Hippocampal formation (tissue), 2 donors: ENCODE data around the gene DNASE1L1.
A peak's percentile ranks its signal among the peaks of the same experiment; 100 is the strongest.

Experiments used
- DNase-seq, 2 donors: peaks; one replicate each; lab custom pipeline; 2025; lab: John Stamatoyannopoulos, UW

Gene DNASE1L1

GRCh38 chrX:154409222-154409871 is at the start of gene DNASE1L1:
Gene DNASE1L1 (minus strand): TSS chrX:154409254. CDS start chrX:154405568, 3,686 bp downstream.
- DNase-seq: no peak

GRCh38 chrX:154458116-154458953 is 49.3 kb upstream of the DNASE1L1 start, which contains the start of gene PLXNA3:
Gene PLXNA3 (plus strand): TSS chrX:154458281. CDS start chrX:154460184, 1,903 bp downstream.
- peak in 1 of 2 donors; percentile 34 for DNase-seq

GRCh38 chrX:154457491-154458115 is 48.5 kb upstream of the DNASE1L1 start:
- DNase-seq: no peak

GRCh38 chrX:154452823-154453222 is 43.8 kb upstream of the DNASE1L1 start:
- DNase-seq: peak in 1 of 2 donors; percentile 21

- no peak for DNase-seq
Measured at GRCh38 chrX:154450312-154450711, 41.3 kb upstream of the DNASE1L1 start.

- no peak for DNase-seq
Measured at GRCh38 chrX:154449618-154450017, 40.6 kb upstream of the DNASE1L1 start.

DNA sequence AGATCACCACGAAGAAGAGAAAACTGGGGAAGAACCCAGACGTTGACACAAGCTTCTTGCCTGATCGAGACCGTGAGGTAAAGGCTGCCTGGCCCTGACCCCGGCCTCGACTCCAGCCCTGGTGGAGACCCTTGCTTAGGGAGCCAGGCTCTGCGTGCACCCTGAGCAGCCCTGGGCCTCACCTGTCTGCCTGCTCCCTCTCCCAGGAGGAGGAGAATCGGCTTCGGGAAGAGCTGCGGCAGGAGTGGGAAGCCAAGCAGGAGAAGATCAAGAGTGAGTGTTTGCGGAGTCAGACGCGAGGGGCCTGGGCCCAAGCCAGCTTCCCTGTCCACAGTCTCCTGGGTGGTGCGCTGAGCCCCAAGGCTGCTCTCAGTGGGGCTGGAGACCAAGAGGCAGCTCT is 39.4 kb upstream of the DNASE1L1 start:
- no peak for DNase-seq

DNA sequence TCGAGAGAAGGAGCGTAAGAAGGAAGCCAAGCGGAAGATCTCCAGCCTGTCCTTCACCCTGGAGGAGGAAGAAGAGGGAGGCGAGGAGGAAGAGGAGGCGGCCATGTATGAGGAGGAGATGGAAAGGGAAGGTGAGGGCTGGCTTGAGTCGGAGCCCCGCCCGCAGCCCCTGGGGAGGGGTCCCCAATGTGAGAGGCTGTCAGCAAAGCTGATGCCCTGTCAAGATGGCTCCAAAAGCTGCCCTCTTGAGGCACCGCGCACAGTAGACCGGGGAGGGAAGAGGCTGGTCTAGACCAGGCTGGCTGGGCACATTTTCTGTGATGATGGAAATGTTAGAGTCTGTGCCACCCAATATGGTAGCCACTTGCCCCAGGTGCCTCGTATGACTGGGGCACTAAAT is 37.4 kb upstream of the DNASE1L1 start:
- no peak for DNase-seq

GRCh38 chrX:154445776-154446175 is 36.7 kb upstream of the DNASE1L1 start:
- DNase-seq: no peak

- DNase-seq: no peak
Measured at GRCh38 chrX:154444755-154445246, 35.7 kb upstream of the DNASE1L1 start.

DNA sequence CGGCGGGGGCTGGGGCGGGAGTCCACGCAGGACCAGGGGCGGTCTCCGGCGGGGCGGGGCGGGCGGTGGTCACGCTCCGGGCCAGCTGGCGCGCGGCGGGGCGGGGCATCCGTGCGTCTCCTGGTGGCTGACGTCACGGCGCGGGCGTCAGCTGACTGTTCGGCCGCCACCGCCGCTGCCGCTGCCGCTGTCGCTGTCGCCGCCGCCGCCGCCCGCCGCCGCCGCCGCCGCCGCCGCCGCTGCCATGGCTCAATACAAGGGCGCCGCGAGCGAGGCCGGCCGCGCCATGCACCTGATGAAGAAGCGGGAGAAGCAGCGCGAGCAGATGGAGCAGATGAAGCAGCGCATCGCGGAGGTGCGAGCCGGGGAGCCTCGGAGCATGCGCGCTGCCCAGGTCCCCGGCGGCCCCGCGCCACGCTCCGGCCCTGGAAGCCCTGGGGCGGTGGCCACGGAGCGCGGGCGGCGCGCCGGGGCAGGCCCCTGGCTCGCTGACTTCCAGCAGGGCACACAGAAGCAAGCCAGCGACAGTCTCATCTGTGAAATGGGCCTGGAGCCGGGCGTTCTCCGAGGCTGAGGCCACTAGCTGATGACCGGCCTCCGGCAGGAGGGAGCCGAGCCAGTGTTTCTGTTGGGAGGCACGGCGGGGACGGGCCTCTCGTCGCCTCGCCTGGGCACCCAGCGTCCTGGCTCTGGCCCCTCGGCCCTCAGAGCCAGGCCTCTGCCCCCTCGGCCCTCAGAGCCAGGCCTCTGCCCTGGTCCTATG is 35.1 kb upstream of the DNASE1L1 start, which contains the start of gene FAM50A:
Gene FAM50A (plus strand): TSS at position 150 of the 763 bp plus-strand sequence. CDS start 95 bp downstream, at position 245.
- peak in 1 of 2 donors; percentile 47 for DNase-seq

DNA sequence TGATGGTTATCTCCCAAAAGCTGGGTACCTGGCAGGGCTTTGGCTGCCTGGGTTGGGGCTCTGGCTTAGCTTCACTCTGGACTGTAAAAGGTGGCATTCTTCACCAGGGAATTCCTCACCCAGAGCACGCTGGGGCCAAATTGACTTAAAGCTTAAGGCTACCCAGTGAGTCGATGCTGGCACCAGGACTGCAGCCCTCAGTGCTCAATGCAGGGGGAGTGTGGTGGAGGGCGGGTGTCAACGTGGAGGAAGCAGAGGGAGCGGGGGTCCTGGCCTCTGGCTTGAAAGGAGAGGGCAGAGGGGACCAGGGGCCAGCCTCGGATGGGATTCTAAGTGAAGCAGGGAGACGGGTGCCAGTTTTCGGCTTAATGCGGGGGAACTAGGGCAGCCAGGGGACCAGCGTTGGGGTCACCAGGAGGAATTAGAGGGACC is 34.4 kb upstream of the DNASE1L1 start:
- DNase-seq: no peak

DNA sequence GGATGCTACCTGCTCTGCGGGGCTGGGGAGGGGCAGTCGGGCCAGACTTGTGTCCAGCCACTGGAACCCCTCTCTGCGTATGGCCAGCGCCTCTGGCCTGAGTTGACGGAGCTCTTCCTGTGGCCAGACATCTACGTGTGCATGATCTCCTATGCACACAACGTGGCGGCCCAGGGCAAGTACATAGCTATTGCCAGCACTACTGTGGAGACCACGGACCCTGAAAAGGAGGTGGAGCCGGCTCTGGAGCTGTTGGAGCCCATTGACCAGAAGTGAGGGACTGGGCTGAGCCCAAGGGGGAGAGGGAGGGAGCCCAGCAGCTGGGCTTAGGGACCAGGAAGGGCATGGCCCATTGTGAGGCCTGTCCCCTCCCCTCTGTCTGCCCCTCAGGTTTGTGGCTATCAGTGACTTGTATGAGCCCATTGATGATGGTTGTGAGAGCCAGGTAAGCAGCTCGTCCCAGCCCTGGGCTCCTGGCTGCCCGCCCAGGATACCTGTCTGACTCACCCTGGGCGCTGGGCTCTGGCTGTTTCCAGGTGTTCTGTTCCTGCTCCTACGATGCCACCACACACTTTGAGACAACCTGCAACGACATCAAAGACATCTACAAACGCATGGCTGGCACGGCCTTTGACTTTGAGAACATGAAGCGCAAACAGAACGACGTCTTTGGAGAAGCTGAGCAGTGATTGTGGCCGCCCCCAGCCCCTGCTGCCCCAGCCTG is 33.1 kb upstream of the DNASE1L1 start:
- no peak for DNase-seq

GRCh38 chrX:154441564-154441963 is 32.5 kb upstream of the DNASE1L1 start:
- no peak for DNase-seq

DNA sequence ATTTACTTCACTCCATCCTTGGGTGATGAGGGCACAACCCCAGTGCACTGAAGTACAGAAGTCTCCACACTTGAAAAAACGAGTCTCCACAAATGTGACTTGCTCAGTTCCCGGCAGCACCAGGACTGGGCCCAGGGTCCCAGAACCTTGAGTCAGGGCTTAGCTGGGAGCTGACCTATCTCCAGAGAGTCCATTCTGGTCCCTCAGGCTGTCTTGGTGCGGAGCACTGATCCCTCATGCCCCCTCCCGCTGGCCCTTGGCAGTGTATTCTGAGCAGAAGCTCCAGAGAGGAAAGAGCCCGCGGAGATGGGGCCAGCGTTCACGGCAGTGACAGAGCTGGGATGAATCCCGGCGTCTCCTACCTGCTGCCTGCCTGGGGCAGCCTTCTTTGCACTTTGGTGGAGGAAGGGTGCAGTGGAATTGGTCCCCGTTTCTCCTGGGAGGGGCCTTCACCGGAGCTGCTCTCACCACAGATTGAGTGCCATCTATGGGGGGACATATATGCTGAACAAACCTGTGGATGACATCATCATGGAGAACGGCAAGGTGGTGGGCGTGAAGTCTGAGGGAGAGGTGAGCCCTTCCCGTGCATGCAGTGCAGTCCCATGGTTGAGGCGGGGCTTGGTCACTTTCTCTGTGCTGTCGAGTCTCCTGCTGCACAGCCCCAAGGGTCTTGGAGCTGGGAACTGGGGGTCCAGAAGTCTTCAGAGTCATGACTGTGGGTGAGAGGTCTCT is 31.7 kb upstream of the DNASE1L1 start:
- DNase-seq: no peak

GRCh38 chrX:154439841-154440240 is 30.8 kb upstream of the DNASE1L1 start:
- no peak for DNase-seq

DNA sequence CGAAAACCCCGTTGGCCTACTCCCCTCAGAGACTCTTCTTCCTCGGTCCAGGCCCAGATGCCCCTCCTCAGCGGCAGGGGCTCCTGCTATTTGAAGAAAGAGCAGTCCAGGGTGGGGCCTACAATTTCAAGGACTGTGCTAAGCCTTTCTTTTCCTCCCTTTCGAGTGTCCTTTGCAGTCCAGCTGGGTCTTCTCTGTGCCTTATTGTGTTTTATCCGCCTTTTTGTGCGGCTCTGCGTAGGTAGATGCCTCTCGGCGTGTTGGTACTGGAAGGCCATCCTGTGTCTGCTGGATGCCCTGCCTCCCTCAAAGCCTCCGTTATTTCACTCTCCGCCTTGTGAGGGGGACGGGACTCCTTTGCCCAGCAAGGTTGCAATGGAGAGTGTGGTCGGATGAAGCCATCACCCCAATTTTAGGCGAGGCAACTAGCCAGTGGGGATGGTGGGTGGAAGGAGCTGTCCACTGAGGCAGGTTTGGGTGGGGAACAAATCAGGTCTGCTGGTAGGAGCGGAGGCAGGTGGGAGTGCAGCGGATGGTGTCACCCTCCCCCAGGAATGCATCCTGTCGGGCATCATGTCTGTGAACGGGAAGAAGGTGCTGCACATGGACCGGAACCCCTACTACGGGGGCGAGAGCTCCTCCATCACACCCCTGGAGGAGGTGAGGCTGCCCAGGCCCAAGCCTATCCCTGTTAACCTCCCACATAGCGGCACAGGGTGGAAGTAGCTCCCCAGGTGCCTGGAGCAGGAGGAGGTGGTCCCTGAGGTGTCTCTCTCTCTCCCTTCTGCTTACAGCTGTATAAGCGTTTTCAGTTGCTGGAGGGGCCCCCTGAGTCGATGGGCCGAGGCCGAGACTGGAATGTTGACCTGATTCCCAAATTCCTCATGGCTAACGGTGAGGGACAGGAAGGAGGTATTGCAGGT is 29.2 kb upstream of the DNASE1L1 start:
- DNase-seq: no peak

- DNase-seq: no peak
Measured at GRCh38 chrX:154436983-154437752, 28.1 kb upstream of the DNASE1L1 start, which contains the start of gene GDI1. Gene GDI1 (plus strand): TSS chrX:154437154. CDS start chrX:154437255, 101 bp downstream.
